HG03442 (cell line): Measurements from ENCODE around the gene LGR5.

ENCODE experiments used
- ATAC-seq: cut with Tn5 transposase; IDR thresholded peaks from one replicate; pipeline ENCODE4 v1.9.1; 2021; ENCODE audit warnings: mild to moderate bottlenecking, moderate library complexity; ENCODE audit not compliant: unreplicated experiment

LGR5 gene

GRCh38 chr12:71587012-71587411, 147.4 kb downstream of the LGR5 start:
- ATAC-seq: no peak

DNA sequence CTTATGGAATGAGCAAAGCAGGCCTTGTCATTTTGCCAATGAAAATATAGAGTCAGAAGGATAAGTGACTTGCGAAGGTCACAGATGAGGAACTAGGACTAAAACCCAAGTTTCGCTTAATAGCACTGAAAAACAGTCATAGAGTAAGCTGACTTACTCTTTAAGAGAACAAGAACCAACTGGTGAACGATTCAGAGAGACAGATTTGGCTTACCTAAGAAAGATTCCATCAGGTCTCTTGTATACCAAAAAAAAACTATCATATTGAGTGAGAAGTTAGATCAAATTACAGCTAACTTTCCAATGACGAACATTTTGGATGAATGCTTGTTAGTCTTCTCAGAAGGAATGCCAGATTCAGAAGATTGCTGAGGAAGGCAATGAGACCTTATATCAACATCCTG, 149.9 kb downstream of the LGR5 start:
- no peak for ATAC-seq

- no peak for ATAC-seq
Observed at GRCh38 chr12:71591601-71592000, 152.0 kb downstream of the LGR5 start.

DNA sequence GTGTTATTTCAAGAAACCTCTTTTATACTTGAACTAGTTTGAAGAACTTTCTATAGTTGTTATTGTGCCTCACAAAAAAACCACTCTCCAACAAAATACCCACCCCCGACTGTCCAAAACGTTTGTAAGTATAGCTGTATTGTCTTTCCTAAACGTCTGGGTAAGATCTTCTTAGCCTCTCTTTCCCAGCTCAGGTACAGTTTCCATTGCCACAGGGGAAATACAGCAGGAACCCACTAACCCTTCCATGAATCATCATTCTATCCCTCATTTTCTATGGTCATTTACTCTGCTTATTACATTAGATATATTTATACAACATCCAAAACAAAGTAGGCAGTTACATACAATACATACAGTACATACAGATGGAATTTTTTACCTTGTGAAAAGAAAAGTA, 153.2 kb downstream of the LGR5 start:
- no peak for ATAC-seq

DNA sequence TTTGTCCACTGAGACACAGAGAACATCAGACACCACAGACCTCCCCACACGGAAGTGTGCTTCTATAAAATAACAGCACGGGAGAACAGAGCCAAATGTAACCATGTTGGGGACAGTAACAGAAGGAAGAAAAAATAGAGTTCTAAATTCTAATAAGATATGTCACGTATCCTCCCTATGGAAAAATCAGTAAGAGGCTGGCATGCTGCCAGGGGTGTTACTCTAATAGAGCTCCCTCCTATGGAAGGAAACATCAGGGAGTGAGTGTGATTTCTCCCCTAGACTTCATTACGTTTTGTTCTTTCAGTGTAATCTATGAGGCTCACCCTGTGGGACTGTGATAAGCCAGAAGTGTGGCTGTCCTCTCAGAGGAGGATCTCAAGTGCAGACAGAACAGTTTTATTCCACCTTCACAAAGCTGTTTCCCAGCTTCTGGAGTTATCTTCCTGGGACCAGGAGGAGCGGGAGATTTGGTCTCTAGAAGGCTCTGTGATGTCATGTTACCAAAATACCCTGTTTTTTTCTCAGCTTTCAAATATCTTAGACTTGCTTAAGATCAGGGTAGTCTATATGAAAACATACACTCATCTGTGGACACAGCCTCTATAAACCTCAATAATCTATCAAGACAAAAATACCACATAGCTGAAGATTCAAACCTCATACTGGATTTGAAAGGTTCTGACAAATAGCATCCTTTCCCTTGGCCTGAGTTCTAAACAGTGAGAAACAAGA, 154.8 kb downstream of the LGR5 start:
- no peak for ATAC-seq

- no peak for ATAC-seq
Observed at GRCh38 chr12:71599210-71599609, 159.6 kb downstream of the LGR5 start.

DNA sequence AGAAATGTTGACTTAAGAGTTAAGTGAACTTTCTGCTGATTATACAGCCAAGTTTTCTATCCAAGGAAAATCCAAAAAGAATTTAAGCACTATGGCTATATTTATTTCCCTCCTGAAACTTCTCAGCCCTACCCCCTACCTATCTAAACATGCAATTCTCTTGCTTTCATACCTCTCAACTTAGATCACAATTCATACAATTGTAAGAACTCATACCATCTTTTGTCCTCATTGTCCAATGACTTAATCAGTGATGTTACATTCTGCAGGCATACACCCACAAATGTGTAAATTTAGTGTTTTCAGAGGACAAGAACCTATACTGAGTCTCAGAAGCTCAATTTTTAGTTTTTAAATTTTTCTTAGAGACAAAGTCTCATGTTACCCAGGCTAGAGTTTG, 161.9 kb downstream of the LGR5 start:
- ATAC-seq: no peak

- ATAC-seq: no peak
Observed at GRCh38 chr12:71602761-71603577, 163.4 kb downstream of the LGR5 start.

GRCh38 chr12:71605039-71605438, 165.4 kb downstream of the LGR5 start:
- no peak for ATAC-seq

- no peak for ATAC-seq
Observed at GRCh38 chr12:71607494-71608330, 168.1 kb downstream of the LGR5 start.

DNA sequence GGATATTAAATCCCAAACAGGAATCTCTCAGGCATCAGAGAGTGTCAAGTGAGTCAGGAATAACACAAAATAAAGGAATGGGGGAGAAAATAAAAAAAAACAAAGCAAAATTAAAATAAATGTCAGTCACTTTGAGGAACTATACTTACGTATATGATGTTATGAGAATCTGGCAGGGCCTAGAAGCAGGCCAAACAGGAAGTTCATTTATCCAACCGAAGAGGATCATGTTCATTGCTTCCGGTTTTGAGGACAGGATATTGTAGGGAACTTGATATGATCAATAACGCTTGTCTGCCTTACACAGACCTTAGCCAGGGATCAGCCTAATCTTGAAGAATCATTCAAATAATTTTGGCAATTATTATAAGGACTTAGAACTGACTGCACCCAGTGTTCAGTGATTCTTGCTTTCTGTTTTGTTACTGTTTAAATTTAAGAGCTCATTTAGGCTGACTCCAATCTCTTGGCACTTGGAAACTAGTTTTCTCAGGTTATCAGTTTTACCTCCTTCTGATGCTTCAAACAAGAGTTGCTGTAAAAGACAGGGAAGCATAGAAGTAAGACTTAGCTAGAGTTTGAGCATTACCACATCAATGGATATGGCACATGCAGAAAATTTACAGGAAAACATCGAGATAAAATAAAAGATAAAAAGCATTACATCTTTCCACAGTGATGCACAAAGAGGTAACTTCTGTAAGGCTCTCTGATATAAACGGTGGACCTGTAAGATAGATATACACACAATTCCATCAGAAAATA, 170.6 kb downstream of the LGR5 start:
- no peak for ATAC-seq

DNA sequence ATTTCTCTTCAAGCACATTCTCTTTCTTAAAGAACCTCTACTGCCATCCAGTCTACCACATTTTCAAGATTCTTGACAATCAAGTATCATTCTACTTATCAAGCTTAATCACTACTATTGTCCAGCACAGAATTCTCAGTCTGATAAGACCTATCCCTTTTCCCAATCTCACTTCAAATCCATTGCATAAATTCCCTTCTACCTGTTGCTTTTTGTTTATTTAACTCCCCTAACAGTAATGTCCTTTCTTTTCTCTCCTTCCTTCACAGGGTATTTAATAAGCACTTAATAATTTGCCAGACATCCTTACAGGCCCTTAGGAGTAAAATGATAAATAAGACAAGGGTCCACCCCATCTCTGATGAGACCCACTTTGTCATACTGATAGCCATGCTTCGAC, 182.3 kb downstream of the LGR5 start:
- ATAC-seq: no peak

GRCh38 chr12:71625476-71625875, 185.9 kb downstream of the LGR5 start:
- no peak for ATAC-seq

GRCh38 chr12:71626098-71626497, 186.5 kb downstream of the LGR5 start:
- peak; percentile 70 for ATAC-seq

DNA sequence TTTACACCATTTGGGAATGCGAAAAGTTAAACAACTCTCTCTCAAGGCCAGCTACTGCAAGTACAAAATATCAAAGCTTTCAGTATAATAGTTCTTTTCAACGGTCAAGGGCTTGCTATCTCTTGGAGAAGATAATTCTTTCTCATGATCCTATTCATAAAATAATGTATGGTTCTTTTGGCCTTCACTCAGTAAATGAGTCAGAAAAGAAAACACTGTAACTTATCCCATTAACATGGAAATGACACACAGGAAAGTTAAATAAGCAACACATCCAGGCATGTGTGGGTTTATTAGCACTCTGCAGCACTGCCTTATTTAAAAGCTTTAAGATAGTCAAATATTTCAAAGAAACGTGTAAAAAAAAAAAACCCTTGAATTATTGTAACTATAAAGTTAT, 187.2 kb downstream of the LGR5 start:
- no peak for ATAC-seq

GRCh38 chr12:71627438-71628002, 187.9 kb downstream of the LGR5 start:
- no peak for ATAC-seq
